KOPT-K1 (cell line): Measurements from ENCODE around the gene EIF4EBP3.
"Not testable (repeated sequence)": the region's sequence is repeated elsewhere in the genome, so short reads cannot be mapped to it uniquely, and the experiment has no call there.

Experiments used
- H3K27ac ChIP-seq: fragments of 200-600 bp; sonication (generic); 2 replicates; pipeline ENCODE4 v1.5.1; 2016; ENCODE audit warnings: antibody characterized with exemption, mild to moderate bottlenecking, low read depth, low read length; ENCODE audit not compliant: poor library complexity, severe bottlenecking
- H3K36me3 ChIP-seq: fragments of 200-600 bp; sonication (generic); 2 replicates; pipeline ENCODE4 v1.5.1; 2017; ENCODE audit warnings: antibody characterized with exemption, mild to moderate bottlenecking, low read length, moderate library complexity; ENCODE audit not compliant: insufficient read depth
- H3K9me3 ChIP-seq: fragments of 200-600 bp; sonication (generic); 2 replicates; pipeline ENCODE4 v1.5.1; 2017; ENCODE audit warnings: antibody characterized with exemption, low read length, mild to moderate bottlenecking; ENCODE audit not compliant: insufficient read depth, poor library complexity, severe bottlenecking

The EIF4EBP3 gene

DNA sequence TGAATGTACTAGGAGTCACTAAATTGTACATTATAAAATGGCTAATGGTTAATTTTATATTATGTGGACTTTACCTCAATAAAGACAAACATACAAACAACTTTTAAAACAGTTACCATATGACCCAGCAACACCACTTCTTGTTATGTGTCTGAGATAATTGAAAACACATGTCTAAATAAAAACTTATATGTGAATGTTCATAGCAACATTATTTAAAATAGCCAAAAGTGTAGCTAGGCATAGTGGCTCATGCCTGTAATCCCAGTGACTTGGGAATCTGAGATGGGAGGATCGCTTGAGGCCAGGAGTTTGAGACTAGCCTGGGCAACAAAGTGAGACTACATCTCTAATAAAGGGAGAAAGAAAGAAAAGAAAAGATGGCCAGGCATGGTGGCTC, 40.0 kb downstream of the EIF4EBP3 start:
- Histone ChIP-seq H3K27ac (no peak overlapping the region), H3K9me3 (no peaks in the 10 kb centered on the region), H3K36me3 (no peaks in the 10 kb centered on the region)

DNA sequence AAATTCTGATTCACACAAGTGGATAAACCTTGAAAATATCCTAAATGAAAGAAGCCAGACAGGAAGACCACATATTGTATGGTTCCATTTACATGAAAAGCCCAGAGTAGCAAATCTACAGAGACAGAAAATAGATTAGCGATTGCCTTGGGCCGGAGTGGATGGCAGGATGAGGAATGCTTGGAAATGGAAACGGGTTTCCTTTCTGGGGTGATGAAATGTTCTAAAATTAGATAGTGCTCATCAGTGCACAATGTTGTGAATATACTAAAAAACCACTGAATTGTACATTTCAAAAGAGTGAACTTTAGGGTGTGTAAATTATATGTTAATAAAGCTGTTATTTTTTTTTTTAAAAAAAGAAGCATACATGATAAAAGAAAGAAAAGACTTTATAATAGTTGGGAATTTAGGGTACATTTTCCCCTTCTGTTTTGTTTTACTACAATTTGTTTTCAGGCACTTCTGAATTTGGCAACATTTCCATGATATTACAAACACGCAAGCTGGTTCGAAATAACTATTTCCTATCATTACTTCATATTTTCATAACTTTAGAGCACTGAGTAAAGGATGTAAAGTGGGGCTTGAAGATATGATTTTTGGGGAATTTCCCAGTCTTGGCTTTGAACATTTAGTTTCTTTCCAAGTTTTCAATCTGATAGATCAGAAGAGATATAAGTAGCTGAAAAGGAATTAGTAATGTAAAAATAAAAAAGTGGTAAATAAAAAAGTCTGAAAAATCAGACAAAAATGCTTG, 41.0 kb downstream of the EIF4EBP3 start:
- Histone ChIP-seq H3K9me3 (no peaks in the 10 kb centered on the region), H3K36me3 (no peaks in the 10 kb centered on the region), H3K27ac (no peak overlapping the region)

DNA sequence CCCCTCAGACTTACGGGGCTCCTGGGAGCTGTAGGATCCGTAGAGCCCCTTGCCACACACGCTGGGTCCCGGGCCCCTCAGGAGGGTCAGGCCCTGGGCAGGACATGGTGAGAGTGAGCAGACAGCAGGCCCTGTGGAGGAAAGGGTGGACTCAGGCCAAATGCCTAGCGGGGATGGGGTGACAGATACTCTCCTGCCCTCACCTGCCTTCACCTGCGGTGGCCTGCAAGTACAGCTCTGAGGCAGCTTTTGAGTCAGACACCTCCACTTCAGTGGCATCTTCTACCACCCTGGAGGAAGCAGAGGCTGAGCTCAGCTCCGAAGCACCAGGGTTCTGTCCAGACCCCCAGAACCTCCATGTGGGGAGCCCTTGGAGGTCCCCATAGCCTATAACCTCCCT, 43.4 kb downstream of the EIF4EBP3 start:
- no peaks in the 10 kb centered on the region for H3K36me3 ChIP-seq

DNA sequence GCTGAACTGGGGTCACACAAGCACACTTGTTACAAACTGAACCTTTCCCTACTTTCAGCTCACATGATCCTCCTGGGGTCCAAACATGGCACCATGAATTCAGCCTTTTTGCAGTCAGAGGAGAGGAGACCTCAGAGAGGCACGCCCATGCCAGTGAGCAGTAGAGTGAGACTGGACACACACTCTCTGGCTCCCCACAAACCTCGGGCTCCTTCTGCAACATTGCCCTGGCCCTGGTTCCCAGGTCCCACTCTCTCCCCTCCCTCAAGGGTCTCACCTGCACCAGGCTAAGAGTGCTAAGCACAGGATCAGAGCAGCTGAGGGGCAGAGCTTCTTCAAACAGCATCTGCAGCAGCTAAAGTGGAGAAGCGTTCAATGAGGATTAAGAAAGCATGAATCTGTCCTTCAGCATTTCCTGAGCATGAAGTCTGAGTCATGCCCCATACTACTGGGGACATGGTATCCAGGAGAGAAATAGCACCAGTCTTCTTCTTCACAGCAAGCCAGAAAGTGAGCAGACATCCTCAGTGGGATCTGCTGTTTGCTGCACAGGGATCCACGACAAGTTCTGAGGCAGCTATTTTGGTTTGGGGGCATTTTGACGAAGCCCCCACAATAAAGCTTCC, 44.4 kb downstream of the EIF4EBP3 start:
- H3K36me3 ChIP-seq, result no peaks in the 10 kb centered on the region
- H3K9me3 ChIP-seq, result no peaks in the 10 kb centered on the region
- H3K27ac ChIP-seq, result no peak overlapping the region

More for the DNA sequence above, 43.4 kb downstream of the EIF4EBP3 start:
- H3K9me3 ChIP-seq, result no peaks in the 10 kb centered on the region
- no peak overlapping the region for H3K27ac ChIP-seq

DNA sequence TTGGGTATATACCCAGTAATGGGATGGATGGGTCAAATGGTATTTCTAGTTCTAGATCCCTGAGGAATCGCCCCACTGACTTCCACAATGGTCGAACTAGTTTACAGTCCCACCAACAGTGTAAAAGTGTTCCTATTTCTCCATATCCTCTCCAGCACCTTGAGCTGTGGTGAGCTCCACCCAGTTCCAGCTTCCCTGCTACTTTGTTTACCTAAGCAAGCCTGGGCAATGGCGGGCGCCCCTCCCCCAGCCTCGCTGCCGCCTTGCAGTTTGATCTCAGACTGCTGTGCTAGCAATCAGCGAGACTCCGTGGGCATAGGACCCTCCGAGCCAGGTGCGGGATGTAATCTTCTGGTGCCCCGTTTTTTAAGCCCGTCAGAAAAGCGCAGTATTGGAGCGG, 45.6 kb downstream of the EIF4EBP3 start:
- not testable (repeated sequence) for H3K36me3 ChIP-seq, H3K27ac ChIP-seq, H3K9me3 ChIP-seq

DNA sequence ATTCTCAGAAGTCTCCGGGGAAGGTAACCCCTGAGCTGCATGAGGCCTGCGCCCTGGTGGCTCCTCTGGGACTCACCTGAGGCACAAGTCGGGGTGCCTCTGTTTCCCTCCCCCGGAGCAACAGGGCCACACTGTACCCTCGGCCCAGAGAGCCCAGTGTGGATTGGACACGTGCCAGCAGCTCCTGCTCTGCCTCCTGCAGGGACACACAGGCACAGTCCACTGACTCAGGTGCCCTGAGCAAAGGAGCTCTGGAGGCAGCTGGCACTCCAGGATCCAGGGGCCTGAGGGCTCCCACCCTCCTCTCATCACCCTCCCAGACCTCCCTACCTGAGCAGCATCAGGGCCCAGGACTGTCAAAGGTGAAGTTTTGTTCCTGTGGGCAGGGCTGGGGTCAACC, 46.7 kb downstream of the EIF4EBP3 start:
- Histone ChIP-seq H3K36me3 (no peaks in the 10 kb centered on the region), H3K27ac (no peak overlapping the region), H3K9me3 (no peaks in the 10 kb centered on the region)

DNA sequence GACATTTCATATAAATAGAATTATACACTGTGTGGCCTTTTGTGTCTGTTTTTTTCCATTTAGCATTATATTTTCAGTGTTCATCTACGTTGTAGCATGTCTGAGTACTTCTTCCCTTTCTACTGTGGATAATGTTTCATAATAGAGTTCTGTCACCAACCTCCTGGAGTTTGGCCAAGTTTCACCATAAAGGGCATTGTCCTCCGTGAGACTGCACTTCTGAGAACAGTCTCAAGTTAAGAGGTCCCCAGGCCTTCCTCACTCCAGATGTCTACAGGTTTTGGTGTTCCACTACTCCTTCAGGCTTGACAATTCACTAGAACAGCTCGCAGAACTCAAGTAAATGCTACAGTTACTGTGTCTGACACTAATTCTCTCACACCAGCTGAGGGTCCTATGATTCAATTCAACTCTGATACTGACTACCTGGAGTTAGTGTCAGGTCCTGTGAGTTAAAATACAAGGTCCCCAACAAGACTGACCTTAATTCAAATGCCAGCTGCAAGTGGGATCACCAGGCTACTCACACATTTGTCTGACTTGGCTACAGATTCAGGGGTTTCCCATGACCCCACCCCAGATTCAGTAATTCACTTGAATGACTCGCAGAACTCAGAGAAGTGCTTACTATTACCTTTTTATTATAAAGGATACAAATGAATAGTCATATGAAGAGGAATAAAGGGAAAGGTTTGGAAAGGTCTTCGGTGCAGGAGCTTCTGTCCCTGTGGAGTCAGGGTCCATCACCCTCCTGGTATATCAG, 48.3 kb downstream of the EIF4EBP3 start:
- Histone ChIP-seq H3K27ac (no peak overlapping the region), H3K36me3 (no peaks in the 10 kb centered on the region), H3K9me3 (no peaks in the 10 kb centered on the region)

DNA sequence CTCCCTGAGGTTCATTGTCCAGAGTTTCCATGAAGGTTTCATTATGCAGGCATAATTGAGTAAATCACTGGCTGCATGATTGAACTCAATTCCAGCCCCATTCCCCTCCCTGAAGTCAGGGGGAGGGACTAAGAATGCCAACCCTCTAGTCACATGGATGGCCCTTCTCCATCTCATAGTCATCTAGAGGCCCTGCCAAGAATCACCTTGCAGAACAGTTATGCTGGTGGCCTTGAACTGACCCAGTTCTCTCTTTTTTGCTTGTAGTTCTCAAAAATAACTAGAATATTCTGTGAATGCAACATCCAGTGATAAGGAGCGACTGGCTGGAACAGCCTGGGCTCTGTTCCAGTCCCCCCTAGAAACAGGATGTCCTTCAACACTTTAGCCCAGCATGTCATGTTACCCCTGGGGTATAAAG, 48.9 kb downstream of the EIF4EBP3 start:
- Histone ChIP-seq H3K27ac (no peak overlapping the region), H3K9me3 (no peaks in the 10 kb centered on the region), H3K36me3 (no peaks in the 10 kb centered on the region)

DNA sequence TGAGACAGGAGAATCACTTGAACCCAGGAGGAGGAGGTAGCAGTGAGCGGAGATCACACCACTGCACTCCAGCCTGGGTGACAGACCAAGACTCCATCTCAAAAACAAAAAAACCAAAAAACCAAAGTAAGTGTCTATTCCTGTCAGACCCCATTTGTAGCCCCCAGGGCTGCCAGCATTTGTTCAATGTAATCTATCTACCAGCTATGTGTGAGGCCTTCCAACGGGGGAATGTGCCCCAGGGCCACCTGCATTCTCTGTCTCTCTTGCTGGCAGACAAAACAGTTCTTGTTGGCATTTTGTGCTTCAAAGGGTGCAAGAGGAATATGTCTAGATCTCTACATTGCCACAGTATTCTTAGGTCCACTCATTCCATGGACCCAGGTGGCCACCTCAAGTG, 51.4 kb downstream of the EIF4EBP3 start:
- Histone ChIP-seq H3K27ac (no peak overlapping the region), H3K9me3 (no peaks in the 10 kb centered on the region), H3K36me3 (no peaks in the 10 kb centered on the region)
